Measurements from ENCODE around the gene CFAP68. TPM values are rescaled to one million over a fixed set of nuclear protein-coding genes. Genes with fewer than 3 reads are reported as not detected.

CFAP68 gene
- total and polyA plus RNA-seq, 2 of the 13 experiments (the other 11 are each of a cell fraction or from before 2014, with no cell fraction given) = 22.2 to 25.6 TPM

- TF ChIP-seq ZZZ3 (CRISPR knock-in tag; IDR thresholded peaks at IDR 0.05; ENCODE audit: borderline replicate concordance) = peak; percentile 32; the same call in 1 of the 2 replicates
- peak; percentile 76 for TF ChIP-seq ARID4A (CRISPR knock-in tag; IDR thresholded peaks at IDR 0.05; ENCODE audit: borderline replicate concordance)
- no peak for TF ChIP-seq SMAD1 (CRISPR knock-in tag; IDR thresholded peaks at IDR 0.05; ENCODE audit: borderline replicate concordance, low read depth)
- peak; percentile 61; the same call in 1 of the 2 replicates for TF ChIP-seq ZHX1 (CRISPR knock-in tag; IDR thresholded peaks at IDR 0.05; ENCODE audit: low read depth)
- no peak for TF ChIP-seq NFIB (CRISPR knock-in tag; IDR thresholded peaks at IDR 0.05; ENCODE audit: borderline replicate concordance)
- TF ChIP-seq AGO1 (IDR thresholded peaks at IDR 0.05; ENCODE audit: low read depth, low read length, poor library complexity, severe bottlenecking) = no peak
- TF ChIP-seq HINFP (CRISPR knock-in tag; IDR thresholded peaks at IDR 0.05; ENCODE audit: low read depth) = peak; percentile 58; the same call in 1 of the 2 replicates
- TF ChIP-seq CREM (IDR thresholded peaks at IDR 0.05) = 0 out of 2 replicates have a peak, but pooled peaks have one; percentile 43
- no peak for TF ChIP-seq CREM (CRISPR knock-in tag; IDR thresholded peaks at IDR 0.05)
- TF ChIP-seq HBP1 (CRISPR knock-in tag; IDR thresholded peaks at IDR 0.05; ENCODE audit: low read depth) = peak; percentile 44; the same call in 1 of the 2 replicates
- TF ChIP-seq BRF2 (CRISPR knock-in tag; IDR thresholded peaks at IDR 0.05) = 0 out of 2 replicates have a peak, but pooled peaks have one; percentile 33
- no peak for TF ChIP-seq ZNF260 (CRISPR knock-in tag; IDR thresholded peaks at IDR 0.05; ENCODE audit: borderline replicate concordance, low read depth)
- no peak for TF ChIP-seq RFXANK (CRISPR knock-in tag; IDR thresholded peaks at IDR 0.05)
- TF ChIP-seq NFYB (CRISPR knock-in tag; IDR thresholded peaks at IDR 0.05) = peak; percentile 66; the same call in 1 of the 2 replicates
- TF ChIP-seq FOXA3 (CRISPR knock-in tag; IDR thresholded peaks at IDR 0.05) = peak; percentile 64
- 0 out of 2 replicates have a peak, but pooled peaks have one; percentile 40 for TF ChIP-seq ARHGAP35 (CRISPR knock-in tag; IDR thresholded peaks at IDR 0.05; ENCODE audit: borderline replicate concordance)
These were observed 47.4 kb downstream of the CFAP68 start (continued) for GRCh38 chr11:111926505-111927391.
